Stimulated activated CD4-positive, alpha-beta T cell treated with anti-CD3 and anti-CD28 coated beads, Interleukin-4, amount 100 ng/mL, for 4 hours (primary cell): ENCODE measurements around the gene PRR19.

ENCODE experiments used
- DNase-seq, 2 experiments: peaks; one replicate each; pipeline ENCODE4 v3.0.0-alpha.2; 2020

The PRR19 gene

DNA sequence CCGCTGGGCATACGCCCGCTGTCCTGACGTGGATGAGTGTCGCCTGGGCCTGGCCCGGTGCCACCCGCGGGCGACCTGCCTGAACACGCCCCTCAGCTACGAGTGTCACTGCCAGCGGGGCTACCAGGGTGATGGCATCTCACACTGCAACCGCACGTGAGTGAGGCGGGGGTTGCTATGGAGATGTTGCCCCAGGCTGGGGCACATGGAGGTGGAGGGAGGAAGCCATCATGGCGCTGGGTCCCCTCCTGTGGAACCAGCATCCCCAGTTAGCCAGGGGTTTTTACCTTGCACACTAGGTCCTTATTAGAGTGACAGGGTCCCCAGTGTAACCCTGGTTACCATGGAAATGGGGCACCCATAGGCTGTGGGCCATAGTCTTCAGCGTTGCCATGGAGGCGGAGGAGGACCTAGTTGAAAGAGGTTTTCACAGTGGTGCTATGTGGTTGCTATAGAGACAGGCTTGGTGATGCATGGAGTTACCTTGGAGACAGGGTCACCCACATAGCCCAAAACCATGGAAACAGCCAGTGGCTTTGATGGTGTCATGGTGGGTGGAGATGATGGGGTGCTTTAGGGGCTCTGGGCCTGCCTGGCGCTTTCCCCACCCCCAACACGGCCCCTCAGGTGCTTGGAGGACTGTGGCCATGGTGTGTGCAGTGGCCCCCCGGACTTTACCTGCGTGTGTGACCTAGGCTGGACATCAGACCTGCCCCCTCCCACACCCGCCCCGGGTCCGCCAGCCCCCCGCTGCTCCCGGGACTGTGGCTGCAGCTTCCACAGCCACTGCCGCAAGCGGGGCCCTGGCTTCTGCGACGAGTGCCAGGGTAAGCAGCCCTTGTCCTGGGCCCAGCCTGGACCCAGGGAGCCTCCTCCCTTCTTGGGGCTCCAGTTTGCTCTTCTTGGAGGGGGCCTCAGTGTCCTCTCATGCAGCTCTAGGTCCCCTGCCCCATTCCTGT lies 50.6 kb downstream of the PRR19 start:
- no peak for DNase-seq

DNA sequence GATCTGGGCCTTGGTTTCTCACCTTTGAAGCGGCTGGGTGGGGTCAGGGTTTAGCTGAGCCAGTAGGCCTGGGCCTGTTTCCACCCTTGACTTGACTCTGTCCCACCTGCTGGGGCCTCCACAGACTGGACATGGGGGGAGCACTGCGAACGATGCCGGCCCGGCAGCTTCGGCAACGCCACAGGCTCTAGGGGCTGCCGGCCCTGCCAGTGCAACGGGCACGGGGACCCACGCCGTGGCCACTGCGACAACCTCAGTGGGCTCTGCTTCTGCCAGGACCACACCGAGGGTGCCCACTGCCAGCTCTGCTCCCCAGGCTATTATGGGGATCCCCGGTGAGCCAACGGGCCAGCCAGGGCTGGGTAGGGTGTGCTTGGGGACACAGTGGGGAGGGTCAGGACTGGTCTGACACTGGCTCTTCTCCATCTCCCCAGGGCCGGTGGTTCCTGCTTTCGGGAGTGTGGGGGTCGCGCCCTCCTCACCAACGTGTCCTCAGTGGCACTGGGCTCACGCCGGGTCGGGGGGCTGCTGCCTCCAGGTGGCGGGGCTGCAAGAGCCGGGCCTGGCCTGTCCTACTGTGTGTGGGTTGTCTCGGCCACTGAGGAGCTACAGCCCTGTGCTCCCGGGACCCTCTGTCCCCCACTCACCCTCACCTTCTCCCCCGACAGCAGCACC lies 51.5 kb downstream of the PRR19 start:
- DNase-seq, result no peak

DNA sequence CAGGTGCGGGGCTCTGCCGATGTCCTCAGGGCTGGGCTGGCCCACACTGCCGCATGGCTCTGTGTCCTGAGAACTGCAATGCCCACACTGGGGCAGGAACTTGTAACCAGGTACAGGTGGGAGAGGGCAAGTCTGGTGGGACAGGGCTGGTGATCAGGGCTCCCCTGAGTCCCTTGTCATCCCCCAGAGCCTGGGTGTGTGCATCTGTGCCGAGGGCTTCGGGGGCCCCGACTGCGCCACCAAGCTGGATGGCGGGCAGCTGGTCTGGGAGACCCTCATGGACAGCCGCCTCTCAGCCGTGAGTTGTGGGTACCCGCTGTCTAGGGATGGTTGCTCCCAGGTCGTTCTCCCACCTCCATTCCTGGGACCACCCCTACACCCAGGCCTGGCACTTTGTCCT lies 54.0 kb downstream of the PRR19 start:
- DNase-seq, result no peak

DNA sequence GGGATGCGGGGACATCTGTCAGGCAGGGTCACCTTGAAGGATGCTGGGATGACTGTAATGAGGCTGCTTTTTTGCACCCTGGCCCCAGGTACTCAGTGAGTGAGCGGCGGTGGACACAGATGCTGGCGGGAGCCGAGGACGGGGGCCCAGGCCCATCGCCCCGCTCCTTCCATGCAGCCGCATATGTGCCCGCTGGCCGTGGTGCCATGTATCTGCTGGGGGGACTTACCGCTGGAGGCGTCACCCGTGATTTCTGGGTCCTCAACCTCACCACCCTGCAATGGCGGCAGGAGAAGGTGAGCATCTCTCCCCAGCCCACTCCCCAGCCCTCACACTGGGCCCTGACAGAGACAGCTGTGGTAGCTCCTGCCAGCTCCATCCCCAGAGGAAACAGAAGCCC lies 54.8 kb downstream of the PRR19 start:
- DNase-seq, result no peak

DNA sequence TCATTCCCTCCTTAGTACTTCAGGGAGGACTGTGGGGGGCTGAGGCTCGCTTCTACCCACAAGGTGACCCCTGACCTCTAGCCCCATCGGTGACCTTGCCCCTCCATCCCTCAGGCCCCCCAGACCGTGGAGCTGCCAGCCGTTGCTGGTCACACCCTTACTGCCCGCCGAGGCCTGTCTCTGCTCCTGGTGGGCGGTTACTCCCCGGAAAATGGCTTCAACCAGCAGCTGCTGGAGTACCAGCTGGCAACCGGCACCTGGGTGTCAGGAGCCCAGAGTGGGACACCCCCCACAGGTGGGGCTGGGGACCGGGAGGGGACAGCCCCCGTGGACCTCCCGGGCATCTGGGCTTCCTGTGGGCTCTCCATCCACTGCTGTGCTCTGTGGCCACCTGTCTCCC lies 55.4 kb downstream of the PRR19 start:
- DNase-seq, result no peak
